NCI-H1436 treated with DMSO at 0.1 percent for 48 hours (cell line): ENCODE measurements around the gene EML6.

Experiments
- DNase-seq: peaks from one replicate; lab custom pipeline; 2025; lab: John Stamatoyannopoulos, UW

EML6 gene

DNA sequence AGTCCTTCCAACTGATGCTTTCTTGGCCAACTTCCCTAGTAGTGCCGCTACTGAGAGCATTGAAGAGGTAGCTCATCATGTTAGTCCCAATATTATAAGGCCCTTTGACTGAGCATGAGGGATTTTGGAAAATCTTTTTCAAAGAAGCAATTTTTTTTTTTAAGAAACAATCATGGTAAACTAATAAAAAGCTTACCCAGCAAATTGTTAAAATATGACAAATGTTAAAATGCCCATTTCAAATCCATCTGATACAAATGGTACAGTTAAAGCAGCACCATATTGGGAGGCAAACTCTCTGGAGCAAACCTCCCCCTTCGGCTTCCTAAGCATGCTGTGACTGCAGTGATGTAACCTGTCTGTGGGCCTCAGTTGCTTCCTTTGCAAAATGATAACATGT, 191.2 kb downstream of the EML6 start:
- DNase-seq = no peak

- no peak for DNase-seq
These were observed 191.6 kb downstream of the EML6 start for GRCh38 chr2:54915101-54915500.

GRCh38 chr2:54916637-54917036, 193.2 kb downstream of the EML6 start:
- DNase-seq = no peak

DNA sequence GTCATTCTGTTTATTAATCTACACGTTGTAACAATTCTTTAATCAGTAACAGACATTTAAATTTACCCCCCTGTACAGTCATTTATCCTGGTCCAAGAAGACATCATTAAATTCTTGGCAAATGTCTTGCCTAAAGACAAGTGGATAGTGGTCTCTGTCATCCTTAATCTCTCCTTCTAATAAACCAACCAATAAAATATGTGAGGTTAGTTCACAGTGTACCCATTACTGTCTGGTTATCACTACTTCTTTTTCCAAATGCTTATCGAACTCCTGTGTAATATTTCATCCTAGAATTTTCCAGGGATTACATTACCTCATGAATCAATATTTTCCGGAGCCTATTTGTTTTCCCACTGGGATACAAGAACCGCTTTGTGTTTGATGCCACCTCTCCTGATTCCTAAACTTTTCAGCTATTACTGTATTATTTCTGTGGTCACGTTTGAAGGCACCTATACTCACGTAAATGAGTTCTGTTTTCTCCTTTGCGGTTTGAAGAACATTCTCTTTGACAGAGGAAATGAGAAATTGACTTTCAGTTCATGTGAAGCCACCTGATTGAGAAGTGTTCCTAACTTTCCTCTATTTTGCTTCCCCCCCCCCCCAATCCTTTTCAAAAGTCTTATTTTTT, 195.3 kb downstream of the EML6 start:
- DNase-seq = no peak

DNA sequence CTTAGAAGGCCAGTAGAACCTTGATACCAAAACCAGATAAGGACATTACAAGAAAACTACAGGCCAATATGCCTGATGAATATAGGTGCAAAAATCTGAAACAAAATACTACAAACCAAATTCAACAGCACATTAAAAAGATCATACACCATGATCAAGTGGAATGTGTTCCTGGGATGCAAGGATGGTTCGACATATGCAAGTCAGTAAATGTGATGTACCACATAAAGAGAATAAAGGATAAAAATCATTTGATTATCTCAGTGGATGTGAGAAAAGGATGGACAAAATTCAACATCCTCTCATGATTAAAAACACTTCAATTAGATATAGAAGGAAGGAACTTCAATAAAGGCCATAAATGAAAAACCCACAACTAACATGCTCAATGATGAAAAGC, 197.2 kb downstream of the EML6 start:
- no peak for DNase-seq

- DNase-seq = no peak
These were observed 200.7 kb downstream of the EML6 start for GRCh38 chr2:54924121-54924520.

DNA sequence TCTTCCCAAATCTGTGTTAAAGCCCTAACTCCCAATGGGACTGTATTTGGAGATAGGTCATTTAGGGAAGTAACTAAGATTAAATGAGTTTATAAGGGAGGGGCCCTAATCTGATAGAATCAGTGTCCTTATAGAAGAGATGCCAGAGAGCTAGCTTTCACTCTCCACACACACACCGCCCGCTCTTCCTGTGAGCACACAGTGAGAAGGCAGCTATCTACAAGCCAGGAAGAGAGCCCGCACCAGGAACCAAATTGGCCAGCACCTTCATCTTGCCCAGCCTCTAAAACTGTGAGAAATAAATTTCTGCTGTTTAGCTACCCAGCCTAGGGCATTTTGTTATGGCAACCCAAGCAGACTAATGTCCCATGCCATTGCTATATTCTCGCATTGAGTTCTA, 201.6 kb downstream of the EML6 start:
- no peak for DNase-seq

DNA sequence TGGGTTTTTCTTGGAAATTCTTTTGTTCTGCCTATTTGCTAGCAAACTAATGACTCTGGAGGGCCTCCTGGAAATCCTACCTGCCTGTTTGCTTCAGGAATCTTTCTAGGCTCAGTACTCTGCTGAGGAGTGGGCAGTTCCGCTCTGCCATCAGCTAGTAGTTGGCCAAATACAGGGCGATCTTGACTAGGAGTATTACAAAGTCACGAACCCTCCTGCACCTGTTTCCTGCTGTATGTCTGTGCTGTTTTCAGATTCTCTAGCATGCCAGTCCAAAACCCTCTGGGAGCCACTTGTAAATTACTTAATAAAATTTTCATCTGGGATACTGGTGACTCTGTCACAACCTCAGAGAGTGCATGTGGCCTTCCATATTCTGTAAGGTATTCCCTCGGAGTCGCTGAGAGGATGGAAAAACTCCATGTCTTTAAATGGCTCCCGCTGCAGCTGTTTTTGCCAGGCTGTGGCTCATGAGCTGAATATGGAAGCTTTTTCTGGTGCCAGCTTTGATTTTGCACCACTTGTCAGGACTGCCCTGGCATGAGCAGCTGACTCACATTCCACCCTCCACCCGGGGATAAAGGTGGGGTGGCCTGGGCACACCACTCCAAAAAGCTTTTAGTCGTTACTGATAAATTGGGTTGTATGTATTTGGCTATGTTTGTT, 203.8 kb downstream of the EML6 start:
- DNase-seq = no peak

- no peak for DNase-seq
These were observed 204.5 kb downstream of the EML6 start for GRCh38 chr2:54927751-54928615.

- no peak for DNase-seq
These were observed 205.3 kb downstream of the EML6 start for GRCh38 chr2:54928719-54929118.

DNA sequence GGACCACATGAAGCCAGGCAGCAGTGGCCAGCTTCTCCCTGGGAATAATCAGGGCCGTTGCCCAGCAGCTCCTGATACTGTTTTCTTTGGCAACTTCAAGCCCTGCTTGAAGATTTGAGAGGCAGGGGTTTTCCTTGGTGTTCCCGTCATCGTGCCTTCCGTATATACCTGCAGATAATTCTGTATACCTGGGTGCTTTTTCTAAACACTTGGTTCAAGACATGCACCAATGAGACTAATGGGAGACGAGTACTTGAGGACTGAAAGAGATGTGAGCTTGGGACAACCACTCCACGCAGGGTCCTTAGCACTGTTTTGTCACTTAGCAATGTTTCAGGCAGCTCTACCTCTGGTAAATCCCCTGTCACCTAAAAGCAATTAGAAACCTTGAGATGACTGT, 208.0 kb downstream of the EML6 start:
- no peak for DNase-seq

GRCh38 chr2:54935389-54935788, 211.9 kb downstream of the EML6 start:
- no peak for DNase-seq

DNA sequence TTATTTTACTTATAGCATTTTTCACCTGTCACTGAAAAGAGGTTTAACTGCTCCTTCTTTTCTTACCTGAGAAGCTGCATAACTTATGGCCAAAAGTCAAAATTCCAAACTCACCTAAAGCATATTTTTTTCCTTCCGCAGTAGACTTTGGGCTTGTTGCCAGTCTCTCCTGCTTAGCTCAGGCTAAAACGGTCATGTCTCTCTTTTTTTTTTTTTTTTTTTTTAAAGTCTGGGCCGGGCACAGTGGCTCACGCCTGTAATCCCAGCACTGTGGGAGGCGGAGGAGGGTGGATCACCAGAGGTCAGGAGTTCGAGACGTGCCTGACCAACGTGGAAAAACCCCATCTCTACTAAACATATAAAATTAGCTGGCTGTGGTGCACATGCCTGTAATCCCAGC, 213.3 kb downstream of the EML6 start:
- DNase-seq = no peak

GRCh38 chr2:54939446-54940118, 216.1 kb downstream of the EML6 start:
- DNase-seq = no peak

GRCh38 chr2:54940723-54941122, 217.3 kb downstream of the EML6 start:
- no peak for DNase-seq

GRCh38 chr2:54941248-54941984, 218.0 kb downstream of the EML6 start:
- DNase-seq = no peak

GRCh38 chr2:54942373-54942772, 218.9 kb downstream of the EML6 start:
- DNase-seq = no peak

DNA sequence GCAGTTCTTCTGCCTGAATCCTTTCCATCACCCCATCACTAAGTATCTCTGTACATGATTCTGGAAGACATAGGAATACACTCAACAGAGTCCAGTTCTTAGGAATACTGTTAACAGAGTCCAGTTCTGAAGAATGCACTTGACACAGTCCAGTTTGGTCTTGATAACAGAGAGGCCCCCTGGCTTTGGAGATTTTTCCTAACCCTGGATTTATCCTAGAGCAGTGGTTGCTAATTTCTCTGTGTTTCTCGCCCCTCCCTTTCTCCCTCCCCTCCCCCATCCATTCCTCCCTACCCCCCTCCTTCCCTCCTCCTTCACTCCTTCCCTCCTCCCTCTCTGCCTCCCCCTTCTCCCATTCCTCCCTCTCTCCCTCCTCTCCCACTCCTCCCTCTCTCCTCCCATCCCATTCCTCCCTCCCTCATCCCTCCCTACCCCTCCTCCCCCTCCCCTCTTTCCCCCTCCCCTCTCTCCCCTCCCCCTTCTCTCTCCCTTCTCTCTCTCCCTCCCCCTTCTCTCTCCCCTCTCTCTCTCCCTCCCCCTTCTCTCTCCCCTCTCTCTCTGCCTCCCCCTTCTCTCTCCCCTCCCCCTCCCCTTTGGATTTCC, 221.4 kb downstream of the EML6 start:
- no peak for DNase-seq

DNA sequence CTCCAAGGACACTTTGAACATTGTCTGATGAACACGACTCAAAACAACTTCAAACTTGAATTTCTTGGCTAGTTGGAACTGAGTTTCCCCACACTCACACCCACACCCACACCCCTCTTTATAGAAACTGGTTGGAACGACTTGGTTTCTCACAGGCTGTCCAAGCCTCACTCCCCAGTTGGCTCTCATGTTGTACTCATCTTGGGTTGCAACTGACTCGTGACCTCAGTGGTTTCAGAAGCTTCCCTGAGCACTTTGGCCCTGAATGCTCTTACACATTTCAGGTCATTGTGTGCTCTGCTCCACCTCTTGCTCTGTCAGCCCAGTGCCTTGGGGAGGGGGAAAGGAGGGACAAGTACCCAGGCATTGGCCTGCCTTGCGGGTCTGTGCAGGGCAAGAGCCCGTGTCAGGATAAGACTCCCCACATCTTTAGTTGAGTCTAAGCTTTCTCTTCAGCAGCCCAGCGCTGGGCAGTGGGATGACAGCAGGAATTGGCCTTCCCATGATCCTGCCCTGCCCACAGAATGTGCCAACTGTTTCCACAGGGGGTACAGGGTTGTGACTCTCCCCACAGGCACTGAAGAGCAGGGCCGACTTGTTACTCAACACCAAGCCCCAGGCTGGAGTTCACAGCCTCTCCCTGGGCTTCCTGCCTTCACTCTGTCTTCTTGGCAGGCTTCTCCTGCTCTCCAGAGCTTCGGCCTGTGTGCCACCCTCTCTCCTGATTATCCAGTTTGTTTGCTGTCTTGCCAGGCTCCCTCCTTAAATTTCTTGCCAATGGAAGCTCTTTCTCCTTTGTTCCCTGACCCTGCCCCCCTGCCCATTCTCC, 222.1 kb downstream of the EML6 start:
- DNase-seq = no peak

DNA sequence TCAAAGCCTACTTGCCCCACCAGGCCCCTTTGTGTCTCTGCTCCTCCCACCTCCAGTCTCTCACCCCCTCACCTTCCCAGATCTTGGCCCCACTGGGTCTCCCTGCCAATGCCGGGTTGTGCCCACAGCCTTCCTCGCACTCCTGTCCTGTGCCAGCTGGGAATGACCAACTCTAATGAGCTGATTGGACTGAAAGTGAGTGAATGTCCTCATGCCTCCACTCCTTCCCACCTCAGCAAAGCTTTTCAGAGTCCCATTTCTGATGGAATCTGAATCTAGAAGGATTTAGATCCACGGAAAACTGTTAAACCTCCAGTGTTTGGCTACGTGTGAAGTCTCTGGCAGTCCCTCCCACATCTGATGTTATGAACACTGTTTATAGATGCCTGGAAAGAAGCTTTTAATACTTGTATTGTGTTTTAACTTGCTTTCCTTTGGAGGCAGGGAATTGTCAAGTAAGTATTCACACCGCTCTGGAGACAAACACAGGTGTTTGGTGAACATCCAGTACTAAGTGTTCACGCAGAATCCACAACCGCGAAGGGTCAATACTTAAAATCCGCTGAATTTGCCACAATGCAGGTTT, 222.9 kb downstream of the EML6 start:
- DNase-seq = no peak
